PC-9 (cell line): Measurements from ENCODE around the gene CNTNAP2.

ENCODE experiments used
- EZH2 ChIP-seq: fragments of 200-600 bp; sonication (generic); IDR thresholded peaks from 2 replicates; pipeline ENCODE4 v1.8.0; 2017; ENCODE audit warnings: antibody characterized with exemption, low read depth
- TF ChIP-seq, protein P1 (sequence below): fragments of 200-600 bp; sonication (generic); conservative IDR thresholded peaks from 2 replicates; pipeline ENCODE4 v1.6.1; 2017; ENCODE audit warnings: mixed run types, antibody characterized with exemption, mild to moderate bottlenecking, moderate library complexity

DNA sequence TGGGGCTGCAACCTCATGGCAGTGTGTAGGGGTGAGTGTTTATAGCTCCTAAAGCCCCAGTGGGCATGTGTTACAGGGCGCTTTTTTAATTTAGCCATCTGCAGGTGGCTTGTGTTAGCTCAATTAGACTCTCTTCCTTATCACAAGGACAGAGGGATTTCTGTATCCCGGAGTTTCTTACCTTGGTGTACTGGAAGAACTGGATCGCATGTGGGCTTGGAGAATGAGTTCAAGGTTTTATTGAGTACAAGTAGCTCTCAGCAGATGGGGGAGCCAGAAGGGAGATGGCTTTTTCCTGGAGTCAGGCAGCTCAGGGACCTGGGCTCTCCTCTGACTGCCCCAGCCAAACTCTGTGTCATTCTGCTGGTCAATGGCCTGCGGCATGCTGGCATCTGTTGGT lies 2320.4 kb downstream of the CNTNAP2 start:
- TF ChIP-seq, protein P1, sequence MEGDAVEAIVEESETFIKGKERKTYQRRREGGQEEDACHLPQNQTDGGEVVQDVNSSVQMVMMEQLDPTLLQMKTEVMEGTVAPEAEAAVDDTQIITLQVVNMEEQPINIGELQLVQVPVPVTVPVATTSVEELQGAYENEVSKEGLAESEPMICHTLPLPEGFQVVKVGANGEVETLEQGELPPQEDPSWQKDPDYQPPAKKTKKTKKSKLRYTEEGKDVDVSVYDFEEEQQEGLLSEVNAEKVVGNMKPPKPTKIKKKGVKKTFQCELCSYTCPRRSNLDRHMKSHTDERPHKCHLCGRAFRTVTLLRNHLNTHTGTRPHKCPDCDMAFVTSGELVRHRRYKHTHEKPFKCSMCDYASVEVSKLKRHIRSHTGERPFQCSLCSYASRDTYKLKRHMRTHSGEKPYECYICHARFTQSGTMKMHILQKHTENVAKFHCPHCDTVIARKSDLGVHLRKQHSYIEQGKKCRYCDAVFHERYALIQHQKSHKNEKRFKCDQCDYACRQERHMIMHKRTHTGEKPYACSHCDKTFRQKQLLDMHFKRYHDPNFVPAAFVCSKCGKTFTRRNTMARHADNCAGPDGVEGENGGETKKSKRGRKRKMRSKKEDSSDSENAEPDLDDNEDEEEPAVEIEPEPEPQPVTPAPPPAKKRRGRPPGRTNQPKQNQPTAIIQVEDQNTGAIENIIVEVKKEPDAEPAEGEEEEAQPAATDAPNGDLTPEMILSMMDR: no peak
- no peak for TF ChIP-seq EZH2
